NCI-H2227 (cell line): ENCODE measurements around the gene TMEM175.
"Not testable (repeated sequence)": the region's sequence is repeated elsewhere in the genome, so short reads cannot be mapped to it uniquely, and the experiment has no call there.

ENCODE experiments used
- DNase-seq: peaks from one replicate; lab custom pipeline; 2025; ENCODE audit not compliant: unreplicated experiment; lab: John Stamatoyannopoulos, UW

TMEM175 gene

GRCh38 chr4:988726-989721 is 56.8 kb downstream of the TMEM175 start:
- DNase-seq, result no peak

GRCh38 chr4:989722-990471 is 57.6 kb downstream of the TMEM175 start:
- no peak for DNase-seq

- no peak for DNase-seq
Measured at GRCh38 chr4:990746-991367, 58.6 kb downstream of the TMEM175 start.

GRCh38 chr4:991451-992296 is 59.4 kb downstream of the TMEM175 start:
- no peak for DNase-seq

- DNase-seq, result no peak
Measured at GRCh38 chr4:992297-993110, 60.2 kb downstream of the TMEM175 start.

- DNase-seq, result peak; percentile 17
Measured at GRCh38 chr4:993111-994029, 61.1 kb downstream of the TMEM175 start, which contains the start of gene SLC26A1. TSS of gene SLC26A1 (minus strand) at chr4:993404. CDS start at chr4:991703, 1,701 bp downstream.

- no peak for DNase-seq
Measured at GRCh38 chr4:995311-996026, 63.2 kb downstream of the TMEM175 start.

- no peak for DNase-seq
Measured at GRCh38 chr4:996030-996996, 64.1 kb downstream of the TMEM175 start.

- no peak for DNase-seq
Measured at GRCh38 chr4:996997-997374, 64.7 kb downstream of the TMEM175 start.

- peak; percentile 69 for DNase-seq
Measured at GRCh38 chr4:997375-998071, 65.3 kb downstream of the TMEM175 start.

GRCh38 chr4:998096-998691 is 65.9 kb downstream of the TMEM175 start:
- no peak for DNase-seq

- DNase-seq, result not testable (repeated sequence)
Measured at GRCh38 chr4:999240-999863, 67.1 kb downstream of the TMEM175 start.

GRCh38 chr4:999882-1000425 is 67.7 kb downstream of the TMEM175 start:
- DNase-seq, result no peak

- no peak for DNase-seq
Measured at GRCh38 chr4:1000686-1001260, 68.5 kb downstream of the TMEM175 start.
